Body of pancreas (tissue), 4 donors: Measurements from ENCODE around the gene CIB2.

ENCODE experiments used
- POLR2A ChIP-seq, 3 donors: fragments of 450-650 bp; IDR thresholded peaks; one replicate each; pipeline ENCODE4 v1.6.1; 2016; ENCODE audit warnings: antibody characterized with exemption in 3 of 3, mild to moderate bottlenecking in 2 of 3
- TF ChIP-seq, protein P1 (sequence below), 7 experiments: fragments of 450-650 bp in 4 of 7; fragments of 200-600 bp in 3 of 7; sonication (generic) in 3 of 7; IDR thresholded peaks; one replicate each; pipeline ENCODE4 v1.5.1; 2016 to 2019; ENCODE audit warnings: antibody characterized with exemption in 7 of 7

DNA sequence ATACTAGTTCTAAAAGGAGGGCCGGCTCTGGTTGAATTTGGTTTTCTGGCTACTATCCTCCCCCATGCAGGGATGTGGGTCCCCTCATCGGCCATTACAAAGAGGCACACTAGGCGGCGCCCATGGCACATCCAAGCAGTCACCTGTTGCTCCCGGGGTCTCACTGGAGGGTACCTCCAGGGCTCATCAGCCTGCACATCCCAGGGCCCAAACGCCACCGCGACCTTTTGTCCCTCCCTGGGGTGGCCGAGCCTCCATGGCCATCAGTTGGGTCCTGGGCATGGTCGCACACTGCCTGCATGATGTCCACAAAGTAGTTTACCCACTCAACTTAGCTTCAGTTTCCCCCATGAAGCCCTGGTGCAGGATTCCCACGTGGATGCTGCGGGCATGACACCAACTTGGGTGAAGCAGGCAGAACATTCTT is 46.2 kb upstream of the CIB2 start:
- TF ChIP-seq, protein P1, sequence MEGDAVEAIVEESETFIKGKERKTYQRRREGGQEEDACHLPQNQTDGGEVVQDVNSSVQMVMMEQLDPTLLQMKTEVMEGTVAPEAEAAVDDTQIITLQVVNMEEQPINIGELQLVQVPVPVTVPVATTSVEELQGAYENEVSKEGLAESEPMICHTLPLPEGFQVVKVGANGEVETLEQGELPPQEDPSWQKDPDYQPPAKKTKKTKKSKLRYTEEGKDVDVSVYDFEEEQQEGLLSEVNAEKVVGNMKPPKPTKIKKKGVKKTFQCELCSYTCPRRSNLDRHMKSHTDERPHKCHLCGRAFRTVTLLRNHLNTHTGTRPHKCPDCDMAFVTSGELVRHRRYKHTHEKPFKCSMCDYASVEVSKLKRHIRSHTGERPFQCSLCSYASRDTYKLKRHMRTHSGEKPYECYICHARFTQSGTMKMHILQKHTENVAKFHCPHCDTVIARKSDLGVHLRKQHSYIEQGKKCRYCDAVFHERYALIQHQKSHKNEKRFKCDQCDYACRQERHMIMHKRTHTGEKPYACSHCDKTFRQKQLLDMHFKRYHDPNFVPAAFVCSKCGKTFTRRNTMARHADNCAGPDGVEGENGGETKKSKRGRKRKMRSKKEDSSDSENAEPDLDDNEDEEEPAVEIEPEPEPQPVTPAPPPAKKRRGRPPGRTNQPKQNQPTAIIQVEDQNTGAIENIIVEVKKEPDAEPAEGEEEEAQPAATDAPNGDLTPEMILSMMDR (IDR thresholded peaks at IDR 0.05): peak; percentile 30 to 80 (median 56)
- TF ChIP-seq POLR2A (IDR thresholded peaks at IDR 0.05): no peak
